ENCODE data around the gene ATPAF2. TPM values are rescaled to one million over a fixed set of nuclear protein-coding genes. Genes with fewer than 3 reads are reported as not detected.

Gene ATPAF2
- total RNA-seq, 1 experiment from 2014 or later, result 44.5 TPM

DNA sequence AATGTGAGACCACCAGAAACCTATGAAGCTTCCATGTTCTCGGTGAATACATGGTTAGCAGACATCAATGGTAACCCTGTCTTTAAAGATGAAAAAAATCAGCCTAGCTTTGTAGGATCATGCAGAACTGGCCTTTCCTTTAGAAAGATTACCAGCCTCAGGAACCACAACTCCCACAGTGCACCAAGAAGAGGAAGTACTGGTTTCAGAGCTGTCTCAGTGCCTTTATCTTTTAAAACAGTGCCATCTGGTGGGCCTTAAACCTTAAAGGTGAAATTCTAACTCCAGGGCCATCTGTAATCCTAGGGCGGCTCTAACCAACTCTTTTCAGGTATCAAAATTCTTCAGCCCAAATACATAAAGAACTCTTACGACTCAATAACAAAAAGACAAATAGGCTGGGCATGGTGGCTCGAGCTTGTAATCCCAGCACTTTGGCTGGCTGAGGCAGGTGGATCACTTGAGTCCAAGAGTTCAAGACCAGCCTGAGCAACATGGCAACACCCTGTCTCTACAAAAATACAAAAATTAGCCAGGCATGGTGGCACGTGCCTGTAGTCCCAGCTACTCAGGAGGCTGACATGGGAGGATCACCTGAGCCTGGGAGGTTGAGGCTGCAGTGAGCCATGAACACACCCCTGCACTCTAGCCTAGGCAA, 5.4 kb downstream of the ATPAF2 start:
- TF ChIP-seq, protein P1, sequence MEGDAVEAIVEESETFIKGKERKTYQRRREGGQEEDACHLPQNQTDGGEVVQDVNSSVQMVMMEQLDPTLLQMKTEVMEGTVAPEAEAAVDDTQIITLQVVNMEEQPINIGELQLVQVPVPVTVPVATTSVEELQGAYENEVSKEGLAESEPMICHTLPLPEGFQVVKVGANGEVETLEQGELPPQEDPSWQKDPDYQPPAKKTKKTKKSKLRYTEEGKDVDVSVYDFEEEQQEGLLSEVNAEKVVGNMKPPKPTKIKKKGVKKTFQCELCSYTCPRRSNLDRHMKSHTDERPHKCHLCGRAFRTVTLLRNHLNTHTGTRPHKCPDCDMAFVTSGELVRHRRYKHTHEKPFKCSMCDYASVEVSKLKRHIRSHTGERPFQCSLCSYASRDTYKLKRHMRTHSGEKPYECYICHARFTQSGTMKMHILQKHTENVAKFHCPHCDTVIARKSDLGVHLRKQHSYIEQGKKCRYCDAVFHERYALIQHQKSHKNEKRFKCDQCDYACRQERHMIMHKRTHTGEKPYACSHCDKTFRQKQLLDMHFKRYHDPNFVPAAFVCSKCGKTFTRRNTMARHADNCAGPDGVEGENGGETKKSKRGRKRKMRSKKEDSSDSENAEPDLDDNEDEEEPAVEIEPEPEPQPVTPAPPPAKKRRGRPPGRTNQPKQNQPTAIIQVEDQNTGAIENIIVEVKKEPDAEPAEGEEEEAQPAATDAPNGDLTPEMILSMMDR (conservative IDR thresholded peaks at IDR 0.05), result peak; percentile 89
- no peak for TF ChIP-seq EZH2 (IDR thresholded peaks at IDR 0.05; ENCODE audit: low read depth)
- no TSS peak for BruUV-seq (replicated peaks)
- POLR2A ChIA-PET (ENCODE audit: unreplicated experiment), result interaction anchor here (0.6 kb wide), 1 partner anchor 114 kb away, joined by 3 read pairs; no protein-coding TSS in a partner anchor
- DNase-seq, result peak; percentile 54 to 82
- no peak overlapping the region for H2AFZ ChIP-seq
- H3K79me2 ChIP-seq (ENCODE audit: low read depth), result peaks cover 39% of the 10 kb centered on the region
- H3K4me2 ChIP-seq, result no peak overlapping the region
- CTCF ChIA-PET, result interaction anchor here (0.6 to 1.1 kb wide), 5 partner anchors 25 to 454 kb away, joined by 3 to 8 read pairs (median 4); no protein-coding TSS in a partner anchor
- H4K20me1 ChIP-seq (ENCODE audit: insufficient read depth), result no peaks in the 10 kb centered on the region
- no peaks in the 10 kb centered on the region for H3K36me3 ChIP-seq (ENCODE audit: low read depth)
- H3K27ac ChIP-seq, result no peak overlapping the region
- H3K27me3 ChIP-seq (ENCODE audit: insufficient read depth, low read depth), result no peaks in the 10 kb centered on the region
- no peaks in the 10 kb centered on the region for H3K9me2 ChIP-seq (ENCODE audit: insufficient read depth)
- H3F3A ChIP-seq (ENCODE audit: insufficient read depth, low read depth), result peaks cover 22% of the 10 kb centered on the region; the same call in 1 of the 2 replicates
- intact Hi-C loops (cut with micrococcal nuclease; ENCODE audit: unreplicated experiment), result loop anchor here (1.0 to 5.0 kb wide), 6 partner anchors 41 to 353 kb away; partner anchors contain the start of genes DRC3, RAI1 and TOM1L2
- no peak overlapping the region for H3K4me3 ChIP-seq
- peaks cover 30% of the 10 kb centered on the region for H3K4me1 ChIP-seq (replicated peaks; ENCODE audit: insufficient read depth)
- H3K9me3 ChIP-seq (ENCODE audit: insufficient read depth, low read depth), result no peaks in the 10 kb centered on the region

DNA sequence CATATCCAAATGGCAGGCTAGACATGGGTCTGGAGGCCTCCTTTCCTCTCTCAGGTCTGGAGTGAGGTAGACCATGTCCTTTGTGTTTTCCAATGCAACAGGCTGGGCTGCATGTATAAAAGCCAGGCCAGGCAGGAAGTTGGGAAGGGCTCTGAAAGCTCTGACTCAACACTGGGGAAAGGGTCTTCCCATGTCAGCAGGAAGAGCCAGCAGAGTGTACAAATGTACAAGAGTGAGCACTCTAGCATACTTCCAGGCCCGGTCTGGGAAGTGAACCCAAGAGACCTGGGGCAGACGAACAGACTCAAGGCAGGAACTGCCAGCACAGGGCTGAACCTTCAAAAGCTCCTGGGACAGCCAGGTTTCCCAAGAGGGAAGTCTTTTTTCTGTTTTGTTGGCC, 7.0 kb downstream of the ATPAF2 start:
- peaks cover 16% of the 10 kb centered on the region; the same call in 1 of the 2 replicates for H3F3A ChIP-seq (ENCODE audit: insufficient read depth, low read depth)
- H4K20me1 ChIP-seq (ENCODE audit: insufficient read depth), result no peaks in the 10 kb centered on the region
- ChIA-PET POLR2A (ENCODE audit: unreplicated experiment) (interaction anchor here (0.8 kb wide), 1 partner anchor 196 kb away, joined by 20 read pairs; no protein-coding TSS in a partner anchor), CTCF (interaction anchor here (1.1 to 1.2 kb wide), 2 partner anchors 113 to 118 kb away, joined by 3 to 5 read pairs; no protein-coding TSS in a partner anchor)
- H2AFZ ChIP-seq, result no peak overlapping the region
- H3K9me2 ChIP-seq (ENCODE audit: insufficient read depth), result no peaks in the 10 kb centered on the region
- BruUV-seq (replicated peaks), result no TSS peak
- H3K36me3 ChIP-seq (ENCODE audit: low read depth), result no peaks in the 10 kb centered on the region
- intact Hi-C loops (cut with micrococcal nuclease; ENCODE audit: unreplicated experiment), result loop anchor here (2.0 to 5.0 kb wide), 3 partner anchors 40 to 351 kb away; partner anchors contain the start of genes DRC3, RAI1 and TOM1L2
- no peaks in the 10 kb centered on the region for H3K9me3 ChIP-seq (ENCODE audit: insufficient read depth, low read depth)
- TF ChIP-seq, protein P1 (conservative IDR thresholded peaks at IDR 0.05), result no peak
- TF ChIP-seq EZH2 (IDR thresholded peaks at IDR 0.05; ENCODE audit: low read depth), result no peak
- peak overlapping the region; percentile 59 for H3K27ac ChIP-seq
- H3K4me1 ChIP-seq (replicated peaks; ENCODE audit: insufficient read depth), result peaks cover 18% of the 10 kb centered on the region
- no peak overlapping the region for H3K4me3 ChIP-seq
- DNase-seq, result no peak
- H3K79me2 ChIP-seq (ENCODE audit: low read depth), result peaks cover 23% of the 10 kb centered on the region
- peak overlapping the region; percentile 26 for H3K4me2 ChIP-seq
- H3K27me3 ChIP-seq (ENCODE audit: insufficient read depth, low read depth), result no peaks in the 10 kb centered on the region

DNA sequence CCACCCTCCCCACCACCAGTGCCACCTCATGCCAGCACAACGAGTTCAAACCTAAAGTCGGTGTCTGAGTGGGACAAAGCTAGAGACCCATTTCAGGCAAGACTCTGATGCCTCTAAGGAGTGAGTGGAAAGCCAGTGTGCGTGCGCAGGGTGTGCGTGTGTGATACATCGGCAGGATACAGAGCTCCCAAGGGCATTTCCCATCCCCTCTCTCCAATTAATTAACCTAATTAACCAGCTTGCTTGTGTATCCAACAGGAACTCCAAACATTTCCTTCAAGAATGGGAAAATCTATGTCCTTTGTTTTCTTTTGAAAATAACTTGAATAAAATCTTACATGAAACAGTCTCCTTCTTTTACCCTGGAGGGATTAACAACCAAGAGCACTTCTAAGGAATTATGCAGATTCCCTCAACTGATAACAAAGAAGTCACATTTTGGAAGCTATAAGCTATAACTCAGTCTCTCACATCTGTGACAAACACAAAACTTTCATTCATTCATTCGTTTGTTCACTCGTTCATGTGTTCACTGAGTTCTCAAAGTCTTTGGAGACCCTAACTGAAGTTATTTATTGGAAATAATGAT, 9.9 kb downstream of the ATPAF2 start:
- Histone ChIP-seq H3K79me2 (ENCODE audit: low read depth) (peaks cover 10% of the 10 kb centered on the region), H3K4me2 (no peak overlapping the region), H3K36me3 (ENCODE audit: low read depth) (no peaks in the 10 kb centered on the region), H3K9me2 (ENCODE audit: insufficient read depth) (no peaks in the 10 kb centered on the region), H3K4me3 (no peak overlapping the region), H2AFZ (no peak overlapping the region), H3F3A (ENCODE audit: insufficient read depth, low read depth) (peaks cover 18% of the 10 kb centered on the region), H4K20me1 (ENCODE audit: insufficient read depth) (no peaks in the 10 kb centered on the region), H3K27ac (no peak overlapping the region), H3K9me3 (ENCODE audit: insufficient read depth, low read depth) (no peaks in the 10 kb centered on the region), H3K4me1 (replicated peaks; ENCODE audit: insufficient read depth) (peaks cover 35% of the 10 kb centered on the region), H3K27me3 (ENCODE audit: insufficient read depth, low read depth) (no peaks in the 10 kb centered on the region)
- no peak for DNase-seq
- ChIA-PET POLR2A (ENCODE audit: unreplicated experiment) (interaction anchor here (0.6 kb wide), 1 partner anchor 57 kb away, joined by 4 read pairs; the partner anchor contains the start of gene TOM1L2), CTCF (interaction anchor here (0.7 kb wide), 1 partner anchor 465 kb away, joined by 3 read pairs; no protein-coding TSS in a partner anchor)
- TF ChIP-seq, protein P1 (conservative IDR thresholded peaks at IDR 0.05), result no peak
- TF ChIP-seq EZH2 (IDR thresholded peaks at IDR 0.05; ENCODE audit: low read depth), result no peak
- intact Hi-C loops (cut with micrococcal nuclease; ENCODE audit: unreplicated experiment), result no loop called here
- BruUV-seq (replicated peaks), result no TSS peak

All from PC-9 (cell line).